Neural cell (in vitro differentiated cells): ENCODE measurements around the gene RIMKLA. TPM values are rescaled to one million over a fixed set of nuclear protein-coding genes. Genes with fewer than 3 reads are reported as not detected.

ENCODE experiments used
- H2AFZ ChIP-seq: fragments of 200-600, 300-800 bp; sonication (generic), shearing (Covaris generic); 2 replicates; pipeline ENCODE4 v1.6.0; 2014; ENCODE audit warnings: low read depth, mild to moderate bottlenecking, antibody characterized with exemption, low read length, moderate library complexity
- H3F3A ChIP-seq: fragments of 200-600 bp; shearing (Covaris generic); 2 replicates; pipeline ENCODE4 v1.6.1; 2016; ENCODE audit warnings: mild to moderate bottlenecking, moderate library complexity, mixed read lengths, antibody characterized with exemption, low read length; ENCODE audit not compliant: insufficient read depth, poor library complexity, severe bottlenecking
- H3K27ac ChIP-seq: fragments of 200-600, 300-800 bp; sonication (generic), shearing (Covaris generic); 2 replicates; pipeline ENCODE4 v1.5.1; 2014; ENCODE audit warnings: mild to moderate bottlenecking, low read length, moderate library complexity
- H3K27me3 ChIP-seq: fragments of 300-800, 200-600 bp; sonication (generic), shearing (Covaris generic); 2 replicates; pipeline ENCODE4 v1.6.0; 2014; ENCODE audit warnings: mild to moderate bottlenecking, low read depth, low read length, moderate library complexity; ENCODE audit not compliant: insufficient read depth
- H3K36me3 ChIP-seq: fragments of 300-800, 200-600 bp; sonication (generic), shearing (Covaris generic); 2 replicates; pipeline ENCODE4 v1.5.1; 2014; ENCODE audit warnings: mild to moderate bottlenecking, antibody characterized with exemption, low read length, moderate library complexity; ENCODE audit not compliant: insufficient read depth
- H3K4me2 ChIP-seq: fragments of 300-800, 200-600 bp; sonication (generic), shearing (Covaris generic); 2 replicates; pipeline ENCODE4 v1.6.0; 2014; ENCODE audit warnings: mild to moderate bottlenecking, low read length
- H3K4me3 ChIP-seq: fragments of 300-800, 200-600 bp; sonication (generic), shearing (Covaris generic); 2 replicates; pipeline ENCODE4 v1.5.1; 2014; ENCODE audit warnings: mild to moderate bottlenecking, low read length, moderate library complexity
- H3K79me2 ChIP-seq: fragments of 200-600 bp; shearing (Covaris generic); replicated peaks from 2 replicates; pipeline ENCODE4 v1.6.0; 2014; ENCODE audit warnings: mild to moderate bottlenecking, low read length, moderate library complexity; ENCODE audit not compliant: insufficient read depth
- H3K9ac ChIP-seq: fragments of 300-800, 200-600 bp; sonication (generic), shearing (Covaris generic); 2 replicates; pipeline ENCODE4 v1.6.1; 2016; ENCODE audit warnings: mild to moderate bottlenecking, low read length, mixed read lengths
- H3K9me2 ChIP-seq: fragments of 200-600 bp; shearing (Covaris generic); 2 replicates; pipeline ENCODE4 v1.6.1; 2016; ENCODE audit warnings: mild to moderate bottlenecking, low read length, mixed read lengths; ENCODE audit not compliant: insufficient read depth
- H3K9me3 ChIP-seq: fragments of 200-600, 300-800 bp; sonication (generic), shearing (Covaris generic); 2 replicates; pipeline ENCODE4 v1.6.1; 2016; ENCODE audit warnings: mild to moderate bottlenecking, mixed run types, low read length, moderate library complexity, mixed read lengths
- H4K20me1 ChIP-seq: fragments of 200-600 bp; shearing (Covaris generic); 2 replicates; pipeline ENCODE4 v1.6.1; 2016; ENCODE audit warnings: mild to moderate bottlenecking, mixed run types; ENCODE audit not compliant: insufficient read depth
- CTCF ChIP-seq: fragments of 450-650 bp; IDR thresholded peaks from 2 replicates; pipeline ENCODE4 v1.5.1; 2014; ENCODE audit warnings: antibody characterized with exemption, mild to moderate bottlenecking, moderate library complexity; ENCODE audit not compliant: poor library complexity, severe bottlenecking
- EP300 ChIP-seq: fragments of 450-650 bp; conservative IDR thresholded peaks from 2 replicates; pipeline ENCODE4 v1.6.1; 2014; ENCODE audit warnings: antibody characterized with exemption, mild to moderate bottlenecking, moderate library complexity; ENCODE audit not compliant: poor library complexity, severe bottlenecking
- EZH2 ChIP-seq: fragments of 200-600, 300-800 bp; shearing (Covaris generic), sonication (generic); IDR thresholded peaks from 2 replicates; pipeline ENCODE4 v1.6.1; 2014; ENCODE audit warnings: antibody characterized with exemption, low read length, borderline replicate concordance, mild to moderate bottlenecking; ENCODE audit not compliant: insufficient read depth, poor library complexity, severe bottlenecking
- MXI1 ChIP-seq: fragments of 450-650 bp; conservative IDR thresholded peaks from 2 replicates; pipeline ENCODE4 v1.6.1; 2014; ENCODE audit warnings: antibody characterized with exemption, mild to moderate bottlenecking; ENCODE audit not compliant: poor library complexity, severe bottlenecking
- POLR2AphosphoS5 ChIP-seq: IDR thresholded peaks from 2 replicates; pipeline ENCODE4 v1.6.1; 2012
- RAD21 ChIP-seq: fragments of 450-650 bp; conservative IDR thresholded peaks from 2 replicates; pipeline ENCODE4 v1.6.1; 2014; ENCODE audit warnings: antibody characterized with exemption, mild to moderate bottlenecking, moderate library complexity
- REST ChIP-seq: IDR thresholded peaks from 2 replicates; pipeline ENCODE4 v1.6.1; 2012; ENCODE audit warnings: borderline replicate concordance
- SMC3 ChIP-seq: fragments of 450-650 bp; conservative IDR thresholded peaks from 2 replicates; pipeline ENCODE4 v1.6.1; 2014; ENCODE audit warnings: antibody characterized with exemption, mild to moderate bottlenecking, moderate library complexity; ENCODE audit not compliant: poor library complexity
- TAF1 ChIP-seq: IDR thresholded peaks from 2 replicates; pipeline ENCODE4 v1.6.1; 2012; ENCODE audit warnings: low read depth
- polyA plus RNA-seq: library from polyadenylated mRNA; depleted of rRNA; stranded (reverse); fragments of >200 nt; gene quantifications from 2 replicates; pipeline ENCODE4 v1.2.3, GENCODE V29; 2014

The RIMKLA gene
- polyA plus RNA-seq, 1 donor from 2014 or later = 35.4 TPM

- peaks cover 47% of the 10 kb centered on the region for H3K79me2 ChIP-seq
- no peaks in the 10 kb centered on the region for H3K36me3 ChIP-seq
- H3K9ac ChIP-seq = peak within 1 kb of the TSS; percentile 89
- H4K20me1 ChIP-seq = no peaks in the 10 kb centered on the region
- no peak for TF ChIP-seq EZH2
- no peak for TF ChIP-seq CTCF
- peak; percentile 99 for TF ChIP-seq TAF1
- peak; percentile 58 for TF ChIP-seq MXI1
- peak; percentile 72 for TF ChIP-seq SMC3
- TF ChIP-seq REST = peak; percentile 98
- TF ChIP-seq EP300 = peak; percentile 73
- peak; percentile 98 for TF ChIP-seq POLR2AphosphoS5
- peak; percentile 63 for TF ChIP-seq RAD21
- no peaks in the 10 kb centered on the region for H3K9me3 ChIP-seq
- H3K27ac ChIP-seq = peak within 1 kb of the TSS; percentile 95
- peaks cover 2% of the 10 kb centered on the region for H3F3A ChIP-seq
- no peaks in the 10 kb centered on the region for H3K27me3 ChIP-seq
- no peaks in the 10 kb centered on the region for H3K9me2 ChIP-seq
- H3K4me3 ChIP-seq = peak within 1 kb of the TSS; percentile 96
- H2AFZ ChIP-seq = peak within 1 kb of the TSS; percentile 59
- peak within 1 kb of the TSS; percentile 68 for H3K4me2 ChIP-seq
Measured at GRCh38 chr1:42335050-42335808, 45.4 kb upstream of the RIMKLA start, which contains the start of gene FOXJ3. Gene FOXJ3 (minus strand): TSS chr1:42335235. CDS start chr1:42311093, 24,142 bp downstream.

- no peak for TF ChIP-seq POLR2AphosphoS5
- no peak for TF ChIP-seq MXI1
- no peak for TF ChIP-seq TAF1
- TF ChIP-seq CTCF = no peak
- TF ChIP-seq EZH2 = no peak
- TF ChIP-seq SMC3 = no peak
- no peak for TF ChIP-seq REST
- TF ChIP-seq EP300 = no peak
- no peak for TF ChIP-seq RAD21
- peaks cover 40% of the 10 kb centered on the region for H3K79me2 ChIP-seq
- H3K27me3 ChIP-seq = no peaks in the 10 kb centered on the region
Measured at GRCh38 chr1:42335809-42336518, 44.6 kb upstream of the RIMKLA start.

More at GRCh38 chr1:42335809-42336518, 44.6 kb upstream of the RIMKLA start:
- Histone ChIP-seq H3K36me3 (no peaks in the 10 kb centered on the region), H3F3A (peaks cover 7% of the 10 kb centered on the region), H3K9me3 (no peaks in the 10 kb centered on the region), H3K4me2 (peak overlapping the region; percentile 34), H3K4me3 (peak overlapping the region; percentile 96), H2AFZ (peak overlapping the region; percentile 59), H3K27ac (peak overlapping the region; percentile 95), H3K9me2 (no peaks in the 10 kb centered on the region), H4K20me1 (no peaks in the 10 kb centered on the region), H3K9ac (peak overlapping the region; percentile 89)
